HCT116 (cell line): ENCODE data around the gene GFER. TPM values are rescaled to one million over a fixed set of nuclear protein-coding genes. Genes with fewer than 3 reads are reported as not detected.

Experiments used
- ATAC-seq: fragments of 200-7000 bp; cut with Tn5 transposase; 2 replicates; pipeline ENCODE4 v1.9.1; 2020; ENCODE audit warnings: mild to moderate bottlenecking, moderate library complexity
- BruUV-seq: library from RNA; stranded (reverse); fragments of 400-500 nt; replicated peaks from 2 replicates; lab custom pipeline; 2021; lab: Mats Ljungman, UMichigan
- CTCF ChIA-PET: fragments of 300-600 bp; sonication (Branson Sonifier 250); formaldehyde crosslinking; loops from one replicate; lab custom pipeline; 2021; ENCODE audit warnings: antibody characterized with exemption; lab: Charles Lee
- POLR2A ChIA-PET: fragments of 300-600, 350-600 bp; sonication (Branson Sonifier 250); formaldehyde crosslinking; loops from one replicate; lab custom pipeline; 2021; ENCODE audit warnings: antibody characterized with exemption; lab: Charles Lee
- RAD21 ChIA-PET, 2 experiments: fragments of 300-600 bp; sonication (Branson Sonifier 250); formaldehyde crosslinking; loops; one replicate each; lab custom pipeline; 2023; ENCODE audit warnings: low total read pairs in 2 of 2; ENCODE audit not compliant: uncharacterized antibody in 2 of 2, unreplicated experiment in 2 of 2, low non-redundant PET in 1 of 2; lab: Charles Lee
- DNase-seq: peaks from one replicate; pipeline ENCODE4 v3.0.0-alpha.2; 2010; ENCODE audit warnings: low read depth, low spot score
- H2AFZ ChIP-seq: fragments of 200-600 bp; shearing (Covaris generic), sonication (generic); 2 replicates; pipeline ENCODE4 v1.6.1; 2017; ENCODE audit warnings: low read depth, mixed run types, mixed read lengths, antibody characterized with exemption, low read length; ENCODE audit not compliant: poor library complexity, severe bottlenecking
- H3K27ac ChIP-seq: 2 replicates; pipeline ENCODE4 v1.5.1; 2012; ENCODE audit warnings: low read depth, low read length
- H3K27me3 ChIP-seq: fragments of 200-600 bp; sonication (generic); 2 replicates; pipeline ENCODE4 v1.6.1; 2016; ENCODE audit warnings: mixed run types, low read length, mixed read lengths; ENCODE audit not compliant: insufficient read depth
- H3K36me3 ChIP-seq, 2 experiments: fragments of 200-500 bp in 1 of 2; fragments of 200-600 bp in 1 of 2; sonication (Bioruptor generic) in 1 of 2; sonication (generic) in 1 of 2; 2 replicates each; pipeline versions ENCODE4 v1.5.1 to v1.6.1; 2014 to 2016; ENCODE audit warnings: low read length in 2 of 2, inconsistent platforms in 1 of 2, mixed read lengths in 1 of 2, mixed run types in 1 of 2; ENCODE audit not compliant: insufficient read depth in 2 of 2, control insufficient read depth in 1 of 2
- H3K4me1 ChIP-seq, 2 experiments: fragments of 200-600 bp in 1 of 2; sonication (generic) in 1 of 2; 2 replicates each; pipeline versions ENCODE4 v1.5.1 to v1.6.1; 2012 to 2017; ENCODE audit warnings: low read length in 2 of 2, inconsistent platforms in 1 of 2, mild to moderate bottlenecking in 1 of 2, mixed read lengths in 1 of 2, mixed run types in 1 of 2, moderate library complexity in 1 of 2; ENCODE audit not compliant: insufficient read depth in 2 of 2, control insufficient read depth in 1 of 2
- H3K4me2 ChIP-seq: fragments of 200-600 bp; sonication (generic); 2 replicates; pipeline ENCODE4 v1.6.1; 2017; ENCODE audit warnings: mixed run types, low read length, mixed read lengths
- H3K4me3 ChIP-seq, 2 experiments: fragments of 200-600 bp in 1 of 2; sonication (generic) in 1 of 2; replicated peaks in 1 of 2; 2 replicates each; pipeline ENCODE4 v1.5.1; 2011 to 2016; ENCODE audit warnings: low read length in 2 of 2, control low read depth in 1 of 2, low read depth in 1 of 2, mild to moderate bottlenecking in 1 of 2, mixed read lengths in 1 of 2, mixed run types in 1 of 2
- H3K79me2 ChIP-seq: fragments of 200-600 bp; sonication (generic); 2 replicates; pipeline ENCODE4 v1.6.1; 2017; ENCODE audit warnings: mild to moderate bottlenecking, mixed run types, low read length, moderate library complexity, mixed read lengths; ENCODE audit not compliant: insufficient read depth
- H3K9ac ChIP-seq: fragments of 200-600 bp; sonication (generic); 2 replicates; pipeline ENCODE4 v1.6.1; 2016; ENCODE audit warnings: low read length, mixed read lengths
- H3K9me2 ChIP-seq: fragments of 200-600 bp; sonication (generic), shearing (Covaris generic); 2 replicates; pipeline ENCODE4 v1.6.1; 2017; ENCODE audit warnings: mixed run types, mild to moderate bottlenecking, moderate library complexity; ENCODE audit not compliant: insufficient read depth
- H3K9me3 ChIP-seq, 2 experiments: fragments of 200-500 bp in 1 of 2; fragments of 200-600 bp in 1 of 2; sonication (Bioruptor generic) in 1 of 2; sonication (generic) in 1 of 2; 2 replicates each; pipeline ENCODE4 v1.6.1; 2014 to 2017; ENCODE audit warnings: low read length in 2 of 2, mixed read lengths in 2 of 2, inconsistent platforms in 1 of 2, low read depth in 1 of 2, mild to moderate bottlenecking in 1 of 2, mixed run types in 1 of 2, moderate library complexity in 1 of 2; ENCODE audit not compliant: control insufficient read depth in 1 of 2, insufficient read depth in 1 of 2
- H4K20me1 ChIP-seq: fragments of 200-600 bp; sonication (generic), shearing (Covaris generic); 2 replicates; pipeline ENCODE4 v1.6.1; 2017; ENCODE audit warnings: mixed run types, mild to moderate bottlenecking, moderate library complexity; ENCODE audit not compliant: insufficient read depth
- CEBPB ChIP-seq: IDR thresholded peaks from 2 replicates; pipeline ENCODE4 v1.6.1; 2012; ENCODE audit warnings: low read depth
- EGR1 ChIP-seq: IDR thresholded peaks from 2 replicates; pipeline ENCODE4 v1.6.1; 2012; ENCODE audit warnings: low read depth
- EZH2 ChIP-seq: fragments of 200-600 bp; sonication (generic); IDR thresholded peaks from 2 replicates; pipeline ENCODE4 v1.6.1; 2017; ENCODE audit warnings: antibody characterized with exemption, mixed run types
- EZH2phosphoT487 ChIP-seq: fragments of 200-600 bp; IDR thresholded peaks from 2 replicates; pipeline ENCODE4 v1.6.1; 2018; ENCODE audit warnings: antibody characterized with exemption, borderline replicate concordance
- FOSL1 ChIP-seq: IDR thresholded peaks from 2 replicates; pipeline ENCODE4 v1.6.1; 2012; ENCODE audit warnings: low read depth
- JUND ChIP-seq: IDR thresholded peaks from 2 replicates; pipeline ENCODE4 v1.6.1; 2012
- POLR2AphosphoS5 ChIP-seq: IDR thresholded peaks from 2 replicates; pipeline ENCODE4 v1.6.1; 2011; ENCODE audit warnings: mild to moderate bottlenecking, low read depth, low read length, moderate library complexity
- RAD21 ChIP-seq: IDR thresholded peaks from 2 replicates; pipeline ENCODE4 v1.6.1; 2012; ENCODE audit warnings: low read depth, mild to moderate bottlenecking
- REST ChIP-seq: IDR thresholded peaks from 2 replicates; pipeline ENCODE4 v1.6.1; 2012; ENCODE audit warnings: low read depth
- SIN3A ChIP-seq: IDR thresholded peaks from 2 replicates; pipeline ENCODE4 v1.6.1; 2012; ENCODE audit warnings: low read depth
- SP1 ChIP-seq: IDR thresholded peaks from 2 replicates; pipeline ENCODE4 v1.6.1; 2012; ENCODE audit warnings: low read depth
- YY1 ChIP-seq: IDR thresholded peaks from 2 replicates; pipeline ENCODE4 v1.6.1; 2011; ENCODE audit warnings: low read length, low read depth, moderate library complexity, mild to moderate bottlenecking; ENCODE audit not compliant: insufficient replicate concordance; ENCODE audit errors: extremely low read depth
- intact Hi-C: fragments of 100-400 bp; cut with micrococcal nuclease; formaldehyde crosslinking; loops from 2 replicates; pipeline ENCODE4 v1.10.0; 2022
- total RNA-seq: library from RNA; stranded (reverse); gene quantifications from one replicate; pipeline ENCODE4 v1.2.1, GENCODE V29; 2021; ENCODE audit not compliant: unreplicated experiment
- TF ChIP-seq, protein P1 (sequence below): IDR thresholded peaks from 2 replicates; pipeline ENCODE4 v1.6.1; 2011; ENCODE audit warnings: mild to moderate bottlenecking, low read length, moderate library complexity; ENCODE audit not compliant: insufficient replicate concordance; ENCODE audit errors: extremely low read depth

Gene GFER
- total RNA-seq, 1 experiment from 2014 or later = 47.3 TPM

- DNase-seq (no peak), ATAC-seq (no peak)
- no peak overlapping the region for H3K9ac ChIP-seq
- ChIA-PET CTCF (no interaction called here), RAD21 (no interaction called here), POLR2A (interaction anchor here (12.5 kb wide), 1 partner anchor 10 kb away, joined by 104 read pairs; the partner anchor contains the start of genes RNF151 and RPS2)
- no peak overlapping the region for H3K4me3 ChIP-seq
- no peaks in the 10 kb centered on the region for H4K20me1 ChIP-seq
- no peaks in the 10 kb centered on the region for H3K27me3 ChIP-seq
- no TSS peak for BruUV-seq
- intact Hi-C loops = no loop called here
- no peak overlapping the region for H3K27ac ChIP-seq
- peaks cover 32% of the 10 kb centered on the region for H3K79me2 ChIP-seq
- H3K9me2 ChIP-seq = no peaks in the 10 kb centered on the region
- no peak for TF ChIP-seq YY1
- TF ChIP-seq JUND = no peak
- TF ChIP-seq EGR1 = no peak
- TF ChIP-seq SP1 = no peak
- no peak for TF ChIP-seq EZH2
- TF ChIP-seq CEBPB = no peak
- TF ChIP-seq, protein P1, sequence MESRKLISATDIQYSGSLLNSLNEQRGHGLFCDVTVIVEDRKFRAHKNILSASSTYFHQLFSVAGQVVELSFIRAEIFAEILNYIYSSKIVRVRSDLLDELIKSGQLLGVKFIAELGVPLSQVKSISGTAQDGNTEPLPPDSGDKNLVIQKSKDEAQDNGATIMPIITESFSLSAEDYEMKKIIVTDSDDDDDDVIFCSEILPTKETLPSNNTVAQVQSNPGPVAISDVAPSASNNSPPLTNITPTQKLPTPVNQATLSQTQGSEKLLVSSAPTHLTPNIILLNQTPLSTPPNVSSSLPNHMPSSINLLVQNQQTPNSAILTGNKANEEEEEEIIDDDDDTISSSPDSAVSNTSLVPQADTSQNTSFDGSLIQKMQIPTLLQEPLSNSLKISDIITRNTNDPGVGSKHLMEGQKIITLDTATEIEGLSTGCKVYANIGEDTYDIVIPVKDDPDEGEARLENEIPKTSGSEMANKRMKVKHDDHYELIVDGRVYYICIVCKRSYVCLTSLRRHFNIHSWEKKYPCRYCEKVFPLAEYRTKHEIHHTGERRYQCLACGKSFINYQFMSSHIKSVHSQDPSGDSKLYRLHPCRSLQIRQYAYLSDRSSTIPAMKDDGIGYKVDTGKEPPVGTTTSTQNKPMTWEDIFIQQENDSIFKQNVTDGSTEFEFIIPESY = no peak
- TF ChIP-seq EZH2phosphoT487 = no peak
- no peak for TF ChIP-seq RAD21
- TF ChIP-seq REST = no peak
- TF ChIP-seq FOSL1 = no peak
- TF ChIP-seq SIN3A = no peak
- no peak for TF ChIP-seq POLR2AphosphoS5
- peaks cover 27 to 49% of the 10 kb centered on the region in 2 experiments for H3K4me1 ChIP-seq
- no peaks in the 10 kb centered on the region for H3K9me3 ChIP-seq
- H3K36me3 ChIP-seq = peaks cover 0 to 41% of the 10 kb centered on the region in 2 experiments; a peak in 2 of 4 replicates
- H2AFZ ChIP-seq = no peak overlapping the region
- H3K4me2 ChIP-seq = no peak overlapping the region
Measured at GRCh38 chr16:1976216-1976520, 7.8 kb upstream of the GFER start.
